ENCODE results near the gene COX14. TPM values are rescaled to one million over a fixed set of nuclear protein-coding genes. Genes with fewer than 3 reads are reported as not detected.

COX14 gene
- polyA plus RNA-seq, 1 donor (not counting 4 experiments of a cell fraction or from before 2014, with no cell fraction given): 96.6 TPM

DNA sequence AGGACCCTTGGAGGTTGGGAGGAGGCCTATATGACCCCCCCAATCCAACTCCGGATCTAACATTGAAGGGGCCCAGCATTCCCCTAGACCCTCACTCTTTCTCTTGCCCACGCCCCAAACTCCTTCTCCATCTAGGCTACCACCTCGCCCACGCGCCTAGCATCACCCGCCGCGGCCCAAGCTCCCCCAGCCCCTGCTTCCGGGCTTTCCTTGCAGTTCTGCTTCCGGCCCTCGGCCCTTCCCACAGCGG is 54.7 kb downstream of the COX14 start:
- Histone ChIP-seq H3K4me3 (ENCODE audit: control insufficient read depth in 2 of 3, extremely low read depth in 1 of 3, insufficient read depth in 2 of 3, low read depth in 1 of 3, low read length in 3 of 3) (peak overlapping the region; percentile 62 to 96 (median 85)), H3K4me1 (ENCODE audit: control insufficient read depth, extremely low read depth, insufficient read depth, low read length) (peaks cover 12% of the 10 kb centered on the region), H4K20me1 (ENCODE audit: control insufficient read depth, extremely low read depth, insufficient read depth, low read length) (no peaks in the 10 kb centered on the region), H3K27me3 (ENCODE audit: control insufficient read depth, extremely low read depth, insufficient read depth, low read length) (no peaks in the 10 kb centered on the region), H3K27ac (ENCODE audit: control insufficient read depth, insufficient read depth, low read length) (peak overlapping the region; percentile 80), H3K79me2 (ENCODE audit: control insufficient read depth, insufficient read depth, low read length) (peaks cover 48% of the 10 kb centered on the region), H3K9me1 (ENCODE audit: control insufficient read depth, extremely low read depth, insufficient read depth, low read length) (peaks cover 2% of the 10 kb centered on the region), H3K9me3 (ENCODE audit: control insufficient read depth, low read depth, low read length) (peaks cover 9% of the 10 kb centered on the region), H3K9ac (ENCODE audit: control insufficient read depth, extremely low read depth, insufficient read depth, low read length) (peak overlapping the region; percentile 87), H3K36me3 (ENCODE audit: control insufficient read depth in 2 of 2, extremely low read depth in 1 of 2, insufficient read depth in 2 of 2, low read length in 2 of 2) (no peaks in the 10 kb centered on the region), H2AFZ (ENCODE audit: control insufficient read depth, low read length) (peak overlapping the region; percentile 82), H3K4me2 (ENCODE audit: control insufficient read depth, extremely low read depth, insufficient read depth, low read depth, low read length) (peak overlapping the region; percentile 100)
- dilution Hi-C loops (cut with MboI; ENCODE audit: extremely low pct_ligation_motif_present, low sequenced_read_pairs): no loop called here
- FAIRE-seq (no peak), DNase-seq (ENCODE audit: low read depth, low spot score) (no peak)
- TF ChIP-seq CTCF (optimal IDR thresholded peaks at IDR 0.05 in 1 of 3, IDR thresholded peaks at IDR 0.05 in 1 of 3, conservative IDR thresholded peaks at IDR 0.05 in 1 of 3; ENCODE audit: extremely low read depth in 1 of 3, insufficient read depth in 2 of 3, low read length in 3 of 3): no peak
- no peak for TF ChIP-seq EZH2 (IDR thresholded peaks at IDR 0.05; ENCODE audit: low read length)

- TF ChIP-seq EZH2 (IDR thresholded peaks at IDR 0.05; ENCODE audit: low read length): no peak
- TF ChIP-seq CTCF (optimal IDR thresholded peaks at IDR 0.05 in 1 of 3, IDR thresholded peaks at IDR 0.05 in 1 of 3, conservative IDR thresholded peaks at IDR 0.05 in 1 of 3; ENCODE audit: extremely low read depth in 1 of 3, insufficient read depth in 2 of 3, low read length in 3 of 3): no peak
- Histone ChIP-seq H4K20me1 (ENCODE audit: control insufficient read depth, extremely low read depth, insufficient read depth, low read length) (no peaks in the 10 kb centered on the region), H3K27me3 (ENCODE audit: control insufficient read depth, extremely low read depth, insufficient read depth, low read length) (no peaks in the 10 kb centered on the region), H3K9me1 (ENCODE audit: control insufficient read depth, extremely low read depth, insufficient read depth, low read length) (peaks cover 2% of the 10 kb centered on the region), H3K4me1 (ENCODE audit: control insufficient read depth, extremely low read depth, insufficient read depth, low read length) (peaks cover 12% of the 10 kb centered on the region), H3K9ac (ENCODE audit: control insufficient read depth, extremely low read depth, insufficient read depth, low read length) (peak within 1 kb of the TSS; percentile 87), H3K27ac (ENCODE audit: control insufficient read depth, insufficient read depth, low read length) (peak within 1 kb of the TSS; percentile 80), H3K79me2 (ENCODE audit: control insufficient read depth, insufficient read depth, low read length) (peaks cover 45% of the 10 kb centered on the region), H3K36me3 (ENCODE audit: control insufficient read depth in 2 of 2, extremely low read depth in 1 of 2, insufficient read depth in 2 of 2, low read length in 2 of 2) (no peaks in the 10 kb centered on the region), H3K9me3 (ENCODE audit: control insufficient read depth, low read depth, low read length) (peaks cover 9% of the 10 kb centered on the region), H3K4me2 (ENCODE audit: control insufficient read depth, extremely low read depth, insufficient read depth, low read depth, low read length) (peak within 1 kb of the TSS; percentile 100), H3K4me3 (ENCODE audit: control insufficient read depth in 2 of 3, extremely low read depth in 1 of 3, insufficient read depth in 2 of 3, low read depth in 1 of 3, low read length in 3 of 3) (peak within 1 kb of the TSS; percentile 62 to 96 (median 85)), H2AFZ (ENCODE audit: control insufficient read depth, low read length) (peak within 1 kb of the TSS; percentile 96)
- peak; percentile 88 for DNase-seq (ENCODE audit: low read depth, low spot score)
- peak; percentile 17 for FAIRE-seq
- dilution Hi-C loops (cut with MboI; ENCODE audit: extremely low pct_ligation_motif_present, low sequenced_read_pairs): no loop called here
These were observed 55.2 kb downstream of the COX14 start, which contains the start of gene CERS5 for GRCh38 chr12:50167049-50167828. TSS of gene CERS5 (minus strand) at chr12:50167369. CDS start at chr12:50167297, 72 bp downstream.

Other genes with a start within 250 kb of the COX14 start
- 0.07 TPM in 1 of 3 replicates, not detected in the others for gene FAIM2, start 208.3 kb upstream of the COX14 start, polyA plus RNA-seq
- not detected in 3 replicates for gene AQP2, start 161.5 kb upstream of the COX14 start, polyA plus RNA-seq
- not detected in 3 replicates for gene AQP5, start 150.4 kb upstream of the COX14 start, polyA plus RNA-seq
- 0.28 to 0.57 TPM (median 0.45 TPM) in 3 replicates for gene AQP6, start 139.3 kb upstream of the COX14 start, polyA plus RNA-seq
- 27.7 to 57.1 TPM (median 45.2 TPM) in 3 replicates for gene RACGAP1, start 86.7 kb upstream of the COX14 start, polyA plus RNA-seq
- 5.7 to 8.3 TPM (median 5.7 TPM) in 3 replicates for gene ASIC1, start 54.6 kb upstream of the COX14 start, polyA plus RNA-seq
- gene SMARCD1, start 26.9 kb upstream of the COX14 start, polyA plus RNA-seq: 48.8 to 91.5 TPM (median 56.6 TPM) in 3 replicates
- 0.13 to 0.22 TPM (median 0.17 TPM) in 3 replicates for gene GPD1, start 8.2 kb upstream of the COX14 start, polyA plus RNA-seq
- gene CERS5, start 55.1 kb downstream of the COX14 start, polyA plus RNA-seq: 50.6 to 72.3 TPM (median 61.4 TPM) in 3 replicates
- 449 to 510 TPM (median 483 TPM) in 3 replicates for gene LIMA1, start 171.3 kb downstream of the COX14 start, polyA plus RNA-seq